ENCODE data around the gene MTUS2.

Gene MTUS2

GRCh38 chr13:29117663-29118062 is 297.5 kb downstream of the MTUS2 start:
- no peak for DNase-seq

- no peak for DNase-seq
Observed at GRCh38 chr13:29118471-29118870, 298.3 kb downstream of the MTUS2 start.

GRCh38 chr13:29125191-29125933 is 305.2 kb downstream of the MTUS2 start:
- peak in 1 of 2 experiments; percentile 60 for DNase-seq

GRCh38 chr13:29125934-29126424 is 305.8 kb downstream of the MTUS2 start:
- no peak for DNase-seq

GRCh38 chr13:29129616-29130015 is 309.5 kb downstream of the MTUS2 start:
- DNase-seq, result no peak

- DNase-seq, result no peak
Observed at GRCh38 chr13:29131159-29131558, 311.0 kb downstream of the MTUS2 start.

GRCh38 chr13:29131881-29132668 is 311.9 kb downstream of the MTUS2 start:
- DNase-seq, result no peak

- DNase-seq, result no peak
Observed at GRCh38 chr13:29136341-29136740, 316.2 kb downstream of the MTUS2 start.

GRCh38 chr13:29137016-29137415 is 316.9 kb downstream of the MTUS2 start:
- no peak for DNase-seq

GRCh38 chr13:29137995-29138394 is 317.9 kb downstream of the MTUS2 start:
- no peak for DNase-seq

- no peak for DNase-seq
Observed at GRCh38 chr13:29140277-29140676, 320.1 kb downstream of the MTUS2 start.

- DNase-seq, result no peak
Observed at GRCh38 chr13:29143847-29144246, 323.7 kb downstream of the MTUS2 start.

- DNase-seq, result no peak
Observed at GRCh38 chr13:29154390-29154789, 334.3 kb downstream of the MTUS2 start.

GRCh38 chr13:29156136-29156535 is 336.0 kb downstream of the MTUS2 start:
- DNase-seq, result no peak

GRCh38 chr13:29159871-29160270 is 339.7 kb downstream of the MTUS2 start:
- DNase-seq, result no peak

GRCh38 chr13:29160862-29161261 is 340.7 kb downstream of the MTUS2 start:
- no peak for DNase-seq

- DNase-seq, result no peak
Observed at GRCh38 chr13:29161676-29162075, 341.5 kb downstream of the MTUS2 start.

- no peak for DNase-seq
Observed at GRCh38 chr13:29162638-29163235, 342.6 kb downstream of the MTUS2 start.

GRCh38 chr13:29164116-29164515 is 344.0 kb downstream of the MTUS2 start:
- no peak for DNase-seq

GRCh38 chr13:29165216-29165615 is 345.1 kb downstream of the MTUS2 start:
- no peak for DNase-seq

GRCh38 chr13:29165840-29166239 is 345.7 kb downstream of the MTUS2 start:
- no peak for DNase-seq

- no peak for DNase-seq
Observed at GRCh38 chr13:29170436-29171082, 350.4 kb downstream of the MTUS2 start.

- DNase-seq, result no peak
Observed at GRCh38 chr13:29171244-29171643, 351.1 kb downstream of the MTUS2 start.

Data from NCI-H526 (cell line).